Left lung (tissue), 10 donors: ENCODE measurements around the gene LSM6. TPM values are rescaled to one million over a fixed set of nuclear protein-coding genes. Genes with fewer than 3 reads are reported as not detected.
A peak's percentile ranks its signal among the peaks of the same experiment; 100 is the strongest.

Experiments used
- ATAC-seq: fragments of 200-7000 bp; cut with Tn5 transposase; one replicate; pipeline ENCODE4 v1.9.1; 2020; ENCODE audit warnings: moderate library complexity
- DNase-seq, 4 donors: peaks; one replicate each; pipeline ENCODE4 v3.0.0-alpha.2; 2013 to 2020
- H3K27ac ChIP-seq, 2 donors: fragments of 200-600 bp; sonication (generic) in 1 of 2; one replicate each; pipeline versions ENCODE4 v1.5.0 to v1.8.0; 2020 to 2021
- H3K27me3 ChIP-seq, 2 donors: fragments of 200-600 bp; sonication (generic) in 1 of 2; one replicate each; pipeline versions ENCODE4 v1.5.0 to v1.8.0; 2020 to 2021
- H3K36me3 ChIP-seq, 2 donors: fragments of 200-600 bp; sonication (generic) in 1 of 2; one replicate each; pipeline versions ENCODE4 v1.5.0 to v1.8.0; 2020 to 2021
- H3K4me1 ChIP-seq, 2 donors: fragments of 200-600 bp; one replicate each; pipeline ENCODE4 v1.8.0; 2021
- H3K4me3 ChIP-seq, 2 donors: fragments of 200-600 bp; sonication (generic) in 1 of 2; one replicate each; pipeline versions ENCODE4 v1.5.0 to v1.8.0; 2020 to 2021; ENCODE audit warnings: mild to moderate bottlenecking in 1 of 2
- H3K9me3 ChIP-seq, 2 donors: fragments of 200-600 bp; sonication (generic) in 1 of 2; one replicate each; pipeline versions ENCODE4 v1.5.0 to v1.8.0; 2020 to 2021
- CTCF ChIP-seq, 2 donors: fragments of 200-600 bp; sonication (generic) in 1 of 2; IDR thresholded peaks; one replicate each; pipeline versions ENCODE4 v1.5.0 to v1.8.0; 2021; ENCODE audit warnings: antibody characterized with exemption in 2 of 2
- intact Hi-C, 2 donors: fragments of 100-400 bp; cut with DNase I; formaldehyde crosslinking; loops; one replicate each; pipeline versions ENCODE4 v1.11.2 to v1.14.2; 2022
- polyA plus RNA-seq, 6 donors: library from polyadenylated mRNA; unstranded; fragments of 120-200 nt; gene quantifications; one replicate each; pipeline ENCODE4 v1.2.1, GENCODE V29; 2013; ENCODE audit not compliant: insufficient read length in 6 of 6
- total RNA-seq, 2 donors: library from RNA; stranded (reverse); fragmentation: NEBNext Ultra II Directional; extraction: Animal tissue kit (Norgen Biotek cat#: 25700); gene quantifications; one replicate each; pipeline ENCODE4 v1.2.1, GENCODE V29; 2021
- donor health status: DM: no; HTN: yes; CAD: no.
- donor health status: DM: no; HTN: no; CAD: no.

The LSM6 gene
- total and polyA plus RNA-seq, 8 donors, result 21.8 to 68.4 (median 62.2) TPM

GRCh38 chr4:146224326-146224966 lies 48.9 kb downstream of the LSM6 start:
- Histone ChIP-seq H3K4me3 (no peak overlapping the region), H3K4me1 (no peaks in the 10 kb centered on the region), H3K36me3 (no peaks in the 10 kb centered on the region), H3K27me3 (no peaks in the 10 kb centered on the region), H3K27ac (no peak overlapping the region), H3K9me3 (no peaks in the 10 kb centered on the region)
- intact Hi-C loops, result no loop called here
- ATAC-seq (no peak), DNase-seq (no peak)
- no peak for TF ChIP-seq CTCF (IDR thresholded peaks at IDR 0.05)

- no peaks in the 10 kb centered on the region for H3K27me3 ChIP-seq
- no peaks in the 10 kb centered on the region for H3K36me3 ChIP-seq
- H3K27ac ChIP-seq, result no peak overlapping the region
- no peaks in the 10 kb centered on the region for H3K4me1 ChIP-seq
- no peak for DNase-seq
- H3K4me3 ChIP-seq, result no peak overlapping the region
- no peak for ATAC-seq
- TF ChIP-seq CTCF (IDR thresholded peaks at IDR 0.05), result no peak
- H3K9me3 ChIP-seq, result peaks cover 0 to 7% of the 10 kb centered on the region in 2 donors
- intact Hi-C loops, result no loop called here
Observed at GRCh38 chr4:146229406-146229805, 53.9 kb downstream of the LSM6 start.

- Histone ChIP-seq H3K9me3 (peaks cover 0 to 7% of the 10 kb centered on the region in 2 donors), H3K27ac (no peak overlapping the region), H3K4me3 (no peak overlapping the region), H3K36me3 (no peaks in the 10 kb centered on the region), H3K27me3 (no peaks in the 10 kb centered on the region), H3K4me1 (peaks cover 0 to 9% of the 10 kb centered on the region in 2 donors)
- TF ChIP-seq CTCF (IDR thresholded peaks at IDR 0.05), result no peak
- intact Hi-C loops, result no loop called here
- DNase-seq (no peak), ATAC-seq (no peak)
Observed at GRCh38 chr4:146232131-146232722, 56.7 kb downstream of the LSM6 start.

GRCh38 chr4:146235654-146236177 lies 60.2 kb downstream of the LSM6 start:
- Histone ChIP-seq H3K36me3 (no peaks in the 10 kb centered on the region), H3K4me1 (peaks cover 0 to 11% of the 10 kb centered on the region in 2 donors), H3K9me3 (peaks cover 0 to 7% of the 10 kb centered on the region in 2 donors), H3K27ac (peak overlapping the region in 1 of 2 donors; percentile 34), H3K27me3 (no peaks in the 10 kb centered on the region), H3K4me3 (no peak overlapping the region)
- ATAC-seq (peak; percentile 69), DNase-seq (no peak)
- TF ChIP-seq CTCF (IDR thresholded peaks at IDR 0.05), result no peak
- intact Hi-C loops, result no loop called here

GRCh38 chr4:146236216-146236615 lies 60.7 kb downstream of the LSM6 start:
- H3K27ac ChIP-seq, result peak overlapping the region; percentile 10 to 34

More at GRCh38 chr4:146236216-146236615, 60.7 kb downstream of the LSM6 start:
- no peak overlapping the region for H3K4me3 ChIP-seq
- no peak for ATAC-seq
- no peaks in the 10 kb centered on the region for H3K36me3 ChIP-seq
- no peak for DNase-seq
- peaks cover 0 to 7% of the 10 kb centered on the region in 2 donors for H3K9me3 ChIP-seq
- intact Hi-C loops, result no loop called here
- TF ChIP-seq CTCF (IDR thresholded peaks at IDR 0.05), result no peak
- no peaks in the 10 kb centered on the region for H3K27me3 ChIP-seq
- H3K4me1 ChIP-seq, result peaks cover 0 to 14% of the 10 kb centered on the region in 2 donors
